Measurements from ENCODE around the gene SLC12A5.

DNA sequence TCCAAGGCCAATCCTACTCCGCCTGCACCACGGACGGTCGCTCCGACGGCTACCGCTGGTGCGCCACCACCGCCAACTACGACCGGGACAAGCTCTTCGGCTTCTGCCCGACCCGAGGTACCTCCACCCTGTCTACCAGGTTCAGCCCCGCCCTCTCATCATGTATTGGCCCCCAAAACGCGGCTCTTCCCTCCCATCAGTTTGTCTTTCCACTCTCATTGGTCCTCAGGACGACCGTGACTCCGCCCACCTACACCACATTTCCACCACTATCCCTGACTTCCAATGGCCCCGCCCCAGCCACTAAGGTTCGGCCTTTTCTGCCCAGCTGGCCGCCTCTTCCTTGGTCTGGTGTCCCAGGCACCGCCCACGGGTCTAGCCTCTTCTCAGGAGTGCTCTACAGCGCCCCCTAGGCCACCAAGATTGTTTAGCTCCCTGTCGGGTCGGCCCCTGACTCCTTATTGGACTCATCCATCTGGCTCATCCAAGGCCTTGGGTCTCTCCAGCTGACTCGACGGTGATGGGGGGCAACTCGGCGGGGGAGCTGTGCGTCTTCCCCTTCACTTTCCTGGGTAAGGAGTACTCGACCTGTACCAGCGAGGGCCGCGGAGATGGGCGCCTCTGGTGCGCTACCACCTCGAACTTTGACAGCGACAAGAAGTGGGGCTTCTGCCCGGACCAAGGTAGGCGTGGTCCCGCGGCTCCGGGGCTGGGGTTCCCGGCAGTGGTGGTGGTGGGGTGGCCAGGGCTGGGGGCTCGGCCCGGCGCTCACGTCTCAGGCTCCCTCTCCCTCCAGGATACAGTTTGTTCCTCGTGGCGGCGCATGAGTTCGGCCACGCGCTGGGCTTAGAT is 17.2 kb upstream of the SLC12A5 start:
- TF ChIP-seq, protein P1, sequence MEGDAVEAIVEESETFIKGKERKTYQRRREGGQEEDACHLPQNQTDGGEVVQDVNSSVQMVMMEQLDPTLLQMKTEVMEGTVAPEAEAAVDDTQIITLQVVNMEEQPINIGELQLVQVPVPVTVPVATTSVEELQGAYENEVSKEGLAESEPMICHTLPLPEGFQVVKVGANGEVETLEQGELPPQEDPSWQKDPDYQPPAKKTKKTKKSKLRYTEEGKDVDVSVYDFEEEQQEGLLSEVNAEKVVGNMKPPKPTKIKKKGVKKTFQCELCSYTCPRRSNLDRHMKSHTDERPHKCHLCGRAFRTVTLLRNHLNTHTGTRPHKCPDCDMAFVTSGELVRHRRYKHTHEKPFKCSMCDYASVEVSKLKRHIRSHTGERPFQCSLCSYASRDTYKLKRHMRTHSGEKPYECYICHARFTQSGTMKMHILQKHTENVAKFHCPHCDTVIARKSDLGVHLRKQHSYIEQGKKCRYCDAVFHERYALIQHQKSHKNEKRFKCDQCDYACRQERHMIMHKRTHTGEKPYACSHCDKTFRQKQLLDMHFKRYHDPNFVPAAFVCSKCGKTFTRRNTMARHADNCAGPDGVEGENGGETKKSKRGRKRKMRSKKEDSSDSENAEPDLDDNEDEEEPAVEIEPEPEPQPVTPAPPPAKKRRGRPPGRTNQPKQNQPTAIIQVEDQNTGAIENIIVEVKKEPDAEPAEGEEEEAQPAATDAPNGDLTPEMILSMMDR (IDR thresholded peaks at IDR 0.05), result no peak
- TF ChIP-seq POLR2A (IDR thresholded peaks at IDR 0.05; ENCODE audit: low read depth) (no peak), POLR2AphosphoS5 (IDR thresholded peaks at IDR 0.05) (no peak)

Measured in esophagus muscularis mucosa (tissue), 3 donors.